ENCODE results near the gene RPTOR.

Gene RPTOR

DNA sequence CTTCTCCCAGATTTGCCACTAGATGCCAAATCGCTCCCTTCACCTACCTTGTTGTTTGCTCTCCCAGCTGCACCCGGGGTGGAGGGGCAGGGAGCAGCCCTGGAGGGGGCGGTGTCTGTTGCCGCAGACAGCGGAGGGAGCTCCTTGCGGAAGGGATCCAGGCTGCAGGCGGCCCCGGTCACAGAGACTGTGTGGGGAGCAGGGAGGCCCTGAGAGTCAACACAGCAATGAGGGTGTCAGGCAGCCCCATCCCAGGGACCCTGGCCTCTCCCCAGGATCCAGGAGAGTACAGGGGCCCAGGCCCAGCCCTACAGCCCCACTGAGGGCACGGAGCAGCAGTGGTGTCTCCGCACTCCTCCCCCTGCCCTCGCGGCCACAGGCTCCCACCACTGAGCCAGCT lies 396.5 kb downstream of the RPTOR start:
- DNase-seq: no peak

DNA sequence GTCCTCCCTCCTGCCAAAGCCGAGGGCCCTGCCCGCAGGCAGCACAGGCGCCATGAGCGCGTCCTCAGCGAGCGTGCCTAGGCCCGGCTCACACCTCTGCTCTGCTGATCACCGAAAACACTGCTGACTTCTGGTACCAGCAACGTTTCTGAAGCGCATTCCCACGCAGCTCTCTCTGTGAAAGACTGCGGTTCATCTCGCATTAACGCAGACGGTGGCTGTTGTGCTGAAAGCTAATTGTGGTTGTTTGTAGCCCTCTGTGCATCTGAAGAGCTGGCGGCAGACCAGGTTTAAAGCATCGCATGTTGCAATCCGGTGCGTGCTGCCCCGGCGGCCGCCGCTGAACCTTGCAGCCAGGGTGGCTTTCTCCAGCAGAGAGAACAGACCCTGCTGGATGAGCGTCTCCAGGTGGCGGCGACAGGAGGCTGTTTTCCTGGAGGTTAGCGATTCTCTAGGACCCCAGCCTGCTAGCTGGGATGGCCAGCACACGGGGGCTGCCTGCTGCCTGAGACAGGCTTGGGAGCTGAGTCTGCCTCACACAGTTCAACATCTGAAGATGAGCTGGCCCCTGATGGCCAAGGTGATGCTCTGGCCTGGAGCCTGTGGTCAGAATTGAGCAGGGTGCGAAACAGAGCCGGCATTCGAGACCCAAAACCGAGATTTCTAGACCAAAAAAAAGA lies 397.2 kb downstream of the RPTOR start:
- DNase-seq: no peak

DNA sequence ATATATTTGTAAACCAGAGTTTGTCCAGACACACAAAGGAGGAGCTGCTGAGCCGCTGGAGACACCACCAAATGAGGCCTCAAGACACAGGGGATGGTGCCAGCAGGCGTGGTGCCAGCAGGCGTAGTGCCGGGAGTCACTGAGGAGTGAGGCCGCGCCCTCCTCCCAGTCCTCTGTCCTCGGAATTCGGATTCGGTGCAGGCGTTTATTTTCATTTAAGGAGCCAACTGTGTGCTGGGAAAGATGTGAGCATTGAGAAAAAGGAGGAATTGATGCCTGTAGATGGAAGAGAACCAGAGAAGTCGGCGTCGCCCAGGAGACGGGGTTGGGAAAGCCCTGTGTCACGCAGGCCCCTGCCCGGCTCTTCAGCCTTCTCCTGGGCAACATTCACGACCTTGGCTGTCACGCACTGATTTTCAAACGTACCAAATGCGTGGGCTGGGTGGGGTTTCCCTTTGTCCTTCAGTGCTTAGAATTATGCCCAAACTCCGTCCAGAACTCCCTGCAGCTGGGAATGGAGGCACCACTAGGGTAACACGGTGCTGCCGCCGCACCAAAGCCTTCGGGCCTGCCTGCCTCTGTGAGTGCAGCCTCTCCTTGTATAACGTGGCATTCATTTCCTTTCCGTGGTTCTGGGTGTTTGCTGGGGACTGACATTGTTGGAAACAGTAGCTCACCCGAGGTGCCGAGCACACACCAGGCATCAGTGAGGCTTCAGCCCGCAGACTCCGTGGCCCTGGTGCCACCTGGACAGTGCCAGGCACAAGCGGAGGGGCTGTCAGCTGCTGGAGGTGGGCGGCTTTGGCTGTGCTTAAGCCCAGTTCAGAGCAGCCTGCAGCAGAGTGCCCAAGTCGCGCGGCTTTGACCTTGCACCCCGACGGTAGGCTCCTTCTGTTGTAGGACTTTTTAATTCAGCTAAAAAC lies 398.0 kb downstream of the RPTOR start:
- no peak for DNase-seq

DNA sequence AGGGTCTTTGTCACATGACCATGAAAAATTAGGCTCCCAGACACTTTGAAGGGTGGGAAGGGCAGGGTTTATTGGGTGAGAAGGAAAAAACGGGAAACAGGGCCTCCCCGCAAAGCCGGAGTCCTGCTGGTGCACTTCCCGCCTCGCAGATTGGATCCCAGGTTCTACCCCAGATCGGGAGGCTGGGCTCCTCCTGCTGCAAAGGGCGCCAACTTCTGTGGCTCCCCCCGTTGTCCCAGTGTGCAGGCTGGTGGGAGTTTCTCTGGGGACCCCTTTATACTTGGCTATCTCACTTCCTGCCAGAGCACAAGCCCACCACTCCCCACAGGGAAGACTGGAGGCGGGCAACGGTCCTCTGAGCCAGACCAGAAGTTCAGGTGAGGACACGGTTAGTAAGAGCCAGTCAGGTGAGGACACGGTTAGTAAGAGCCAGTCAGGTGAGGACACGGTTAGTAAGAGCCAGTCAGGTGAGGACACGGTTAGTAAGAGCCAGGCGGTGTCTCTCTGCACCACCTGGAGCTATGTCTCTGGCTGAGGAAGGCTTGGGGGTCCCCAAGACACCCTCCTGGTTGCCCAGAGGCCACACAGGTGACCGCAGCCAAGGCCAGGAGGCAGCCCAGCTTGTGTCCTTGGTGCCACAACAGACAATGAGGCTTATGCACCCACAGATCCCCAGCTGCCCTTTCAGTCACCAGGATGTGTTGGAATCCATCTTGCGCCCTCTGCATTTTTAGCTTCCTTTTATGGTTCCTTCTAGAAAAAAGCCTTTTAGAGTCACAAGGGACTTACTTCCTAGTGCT lies 398.9 kb downstream of the RPTOR start:
- no peak for DNase-seq

DNA sequence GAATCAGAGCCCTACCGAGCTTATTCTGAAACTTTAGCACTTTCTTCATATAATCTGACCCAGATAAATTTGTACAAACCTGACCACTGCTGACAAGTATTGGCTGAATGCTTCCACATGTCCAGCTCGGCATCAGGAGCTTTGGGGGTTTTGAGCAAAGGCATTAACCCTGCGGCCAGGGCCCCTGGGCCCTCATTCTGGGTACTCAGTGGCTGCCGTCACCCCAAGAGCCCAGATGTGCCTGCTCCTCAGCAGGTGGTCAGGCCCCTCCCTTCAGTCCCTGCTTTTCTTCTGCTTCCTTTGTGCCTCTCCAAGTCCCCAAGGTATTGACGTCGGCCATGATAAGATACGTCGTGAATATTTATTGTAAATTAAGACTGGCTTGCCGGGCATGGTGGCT lies 399.7 kb downstream of the RPTOR start:
- no peak for DNase-seq

DNA sequence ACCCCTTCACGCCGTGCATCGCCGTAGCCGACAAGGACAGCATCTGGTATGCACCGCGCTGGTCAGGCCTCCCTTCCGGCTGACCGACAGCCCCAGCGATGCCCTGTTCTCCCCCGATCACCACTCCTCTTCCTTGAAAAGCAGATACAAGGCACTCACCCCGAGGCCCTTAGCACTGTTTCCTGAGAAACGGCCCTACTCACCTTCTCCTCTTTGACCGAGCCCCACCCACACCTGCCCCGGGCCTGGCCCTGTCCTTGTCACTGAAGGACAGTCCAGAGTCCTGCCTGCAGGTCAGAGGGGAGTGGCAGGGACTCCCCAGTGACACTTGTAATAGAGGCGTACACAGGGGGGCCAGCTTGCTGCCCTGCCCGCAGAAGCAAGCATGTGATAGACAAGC lies 401.1 kb downstream of the RPTOR start:
- no peak for DNase-seq

DNA sequence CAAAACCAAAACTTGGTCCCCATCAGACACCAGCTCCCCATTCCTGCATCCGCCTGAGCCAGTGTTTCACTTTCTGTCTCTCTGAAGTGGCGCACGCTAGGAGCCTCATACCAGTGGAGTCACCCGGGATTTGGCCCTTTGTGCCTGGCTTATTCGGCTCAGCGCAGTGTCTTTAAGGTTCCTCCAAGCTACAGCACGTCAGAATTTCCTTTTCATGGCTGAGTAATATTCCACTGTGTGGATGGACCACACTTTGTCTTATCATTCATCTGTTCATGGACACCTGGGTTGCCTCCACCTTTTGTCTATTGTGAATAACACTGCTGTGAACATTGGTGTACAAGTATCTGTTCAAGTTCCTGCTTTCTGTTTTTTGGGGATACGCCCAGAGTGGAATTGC lies 401.8 kb downstream of the RPTOR start:
- no peak for DNase-seq

DNA sequence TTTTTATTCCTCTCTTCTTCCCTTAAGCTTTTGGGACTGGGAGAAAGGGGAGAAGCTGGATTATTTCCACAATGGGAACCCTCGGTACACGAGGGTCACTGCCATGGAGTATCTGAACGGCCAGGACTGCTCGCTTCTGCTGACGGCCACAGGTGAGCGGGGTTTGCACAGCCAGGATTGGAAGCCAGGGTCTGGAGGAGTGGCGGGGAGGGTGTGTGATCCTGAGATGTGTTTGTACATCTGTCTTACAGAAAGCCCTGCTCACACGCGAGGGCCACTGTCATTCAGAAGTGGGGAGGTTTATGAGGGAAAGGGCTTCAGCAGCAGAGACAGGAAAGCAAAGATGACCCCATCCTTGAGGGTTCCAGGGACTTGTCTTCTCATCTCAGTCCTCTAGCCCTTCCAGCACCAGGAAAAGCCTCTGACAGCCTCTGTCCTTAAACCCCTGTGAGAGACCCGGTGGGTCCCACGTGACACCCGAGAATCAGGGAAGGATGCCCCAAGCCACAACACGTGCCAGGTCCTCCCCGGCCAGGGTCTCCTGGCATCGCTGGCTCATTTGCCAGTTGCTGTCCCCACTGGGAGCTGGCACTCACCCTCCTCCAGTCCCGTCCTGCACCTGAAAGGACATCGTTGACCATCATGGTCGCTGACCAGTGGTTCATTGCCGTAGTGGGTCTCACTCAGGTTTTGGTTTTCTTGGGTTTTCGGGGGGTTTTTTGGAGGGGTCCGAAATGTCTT lies 402.7 kb downstream of the RPTOR start:
- no peak for DNase-seq

DNA sequence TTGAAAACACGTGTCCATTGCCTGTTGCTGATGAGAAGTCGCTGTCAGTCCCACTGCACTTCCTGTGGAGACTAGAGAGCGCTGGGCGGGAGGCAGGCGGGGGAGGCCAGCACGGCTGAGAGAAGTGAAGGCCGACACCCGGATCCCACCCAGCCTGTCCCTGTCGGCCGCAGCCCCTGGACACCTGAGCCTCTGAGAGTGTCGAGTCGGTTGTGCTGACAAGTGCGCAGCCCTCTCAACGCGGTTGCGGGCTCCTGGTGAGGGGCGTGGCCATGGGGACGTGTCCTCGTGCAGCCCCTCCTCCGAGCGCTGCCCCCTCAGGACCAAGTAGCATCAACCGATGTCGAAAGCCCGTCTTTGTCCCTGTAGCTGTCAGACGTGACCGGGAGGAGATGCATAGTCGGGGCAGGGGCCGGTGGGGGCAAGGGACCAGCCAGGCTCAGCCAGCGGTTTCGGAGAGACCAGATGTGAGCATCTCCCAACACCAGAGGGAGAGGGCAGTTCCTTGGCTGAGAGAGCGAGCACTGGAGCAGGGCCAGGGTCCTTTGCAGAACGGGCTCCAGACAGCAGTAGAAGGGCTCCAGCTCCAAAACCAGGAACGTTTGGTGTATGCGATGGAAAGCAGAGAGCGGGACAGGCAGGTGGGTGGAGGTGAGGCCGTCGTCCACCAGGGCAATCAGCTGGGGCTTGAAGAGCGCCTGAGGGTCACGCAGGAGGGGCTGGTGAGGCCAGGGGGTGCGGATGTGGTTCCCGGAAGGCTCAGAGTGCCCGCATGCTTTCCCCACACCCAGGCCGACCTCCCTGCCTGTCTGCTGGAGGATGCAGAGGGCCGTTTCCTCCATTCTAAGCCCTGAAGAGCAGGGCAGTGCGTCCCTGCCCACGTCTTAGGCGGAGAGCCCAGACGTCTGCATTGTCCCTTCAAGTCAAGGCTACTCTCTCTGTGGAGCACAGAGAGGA lies 403.7 kb downstream of the RPTOR start:
- no peak for DNase-seq

DNA sequence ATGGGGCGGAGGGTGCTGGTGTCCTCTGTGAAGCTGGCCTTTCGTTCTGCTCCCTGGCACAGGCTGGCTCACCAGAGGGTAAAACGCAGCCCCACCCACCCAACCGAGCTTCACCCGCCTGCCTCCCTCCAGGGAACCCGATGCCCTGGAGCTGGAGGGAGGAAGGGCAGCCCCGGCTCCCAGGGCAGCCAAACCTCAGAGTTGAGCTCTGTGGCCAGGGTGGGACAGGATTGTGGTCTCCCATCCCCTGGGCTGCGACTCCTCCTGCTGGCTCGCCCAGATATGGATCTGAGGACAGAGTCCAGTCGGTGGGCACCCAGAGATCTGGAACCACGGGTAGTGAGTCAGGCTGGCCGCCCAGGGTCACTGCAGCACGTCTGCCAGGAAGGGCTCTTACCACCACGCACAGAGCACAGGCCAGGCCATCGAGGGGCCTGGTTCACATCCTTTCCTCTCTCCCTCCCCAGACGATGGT lies 404.4 kb downstream of the RPTOR start:
- no peak for DNase-seq

DNA sequence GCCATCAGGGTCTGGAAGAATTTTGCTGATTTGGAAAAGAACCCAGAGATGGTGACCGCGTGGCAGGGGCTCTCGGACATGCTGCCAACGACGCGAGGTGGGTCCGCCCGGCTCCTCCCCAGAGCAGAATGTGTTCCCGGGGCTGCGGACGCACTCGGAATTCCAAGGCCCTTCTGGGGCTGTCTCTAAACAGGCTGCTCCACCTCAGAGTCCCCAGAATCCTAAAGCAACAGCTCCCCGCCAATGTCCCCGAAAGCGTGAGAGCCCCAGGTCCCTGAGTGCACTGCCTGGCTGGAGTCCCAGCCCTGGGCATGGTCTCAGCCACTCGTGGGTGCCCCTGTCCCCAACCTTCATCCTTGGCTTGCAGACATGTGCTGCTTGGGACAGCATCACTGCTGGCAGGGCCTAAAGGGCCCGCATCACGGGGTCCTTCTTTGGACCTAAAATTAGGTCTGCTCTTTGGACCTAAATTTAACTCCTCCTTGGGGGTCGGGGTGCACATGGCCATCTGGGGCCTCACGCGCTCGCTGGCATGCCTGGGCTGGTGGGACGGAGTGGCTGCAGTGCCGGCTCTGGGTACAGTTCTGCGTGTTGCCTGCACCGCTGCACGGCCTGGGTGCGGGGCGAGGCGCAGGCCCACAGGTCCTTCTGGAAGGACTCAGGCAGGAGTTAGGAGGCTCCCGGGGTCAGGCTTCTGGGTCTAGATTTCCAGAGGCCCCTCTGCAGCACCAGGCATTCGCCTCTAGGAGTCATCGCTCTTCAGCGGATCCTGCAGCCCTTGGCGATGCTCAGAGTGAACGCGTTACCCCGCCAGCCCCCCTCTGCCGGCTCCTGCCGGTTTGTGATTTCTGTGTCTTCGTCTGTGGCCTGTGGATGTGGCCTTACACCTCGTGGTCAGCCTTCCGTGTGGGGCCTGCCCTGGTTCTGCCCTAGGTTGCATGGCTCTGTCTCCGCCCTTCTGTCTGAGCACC lies 405.1 kb downstream of the RPTOR start:
- no peak for DNase-seq

DNA sequence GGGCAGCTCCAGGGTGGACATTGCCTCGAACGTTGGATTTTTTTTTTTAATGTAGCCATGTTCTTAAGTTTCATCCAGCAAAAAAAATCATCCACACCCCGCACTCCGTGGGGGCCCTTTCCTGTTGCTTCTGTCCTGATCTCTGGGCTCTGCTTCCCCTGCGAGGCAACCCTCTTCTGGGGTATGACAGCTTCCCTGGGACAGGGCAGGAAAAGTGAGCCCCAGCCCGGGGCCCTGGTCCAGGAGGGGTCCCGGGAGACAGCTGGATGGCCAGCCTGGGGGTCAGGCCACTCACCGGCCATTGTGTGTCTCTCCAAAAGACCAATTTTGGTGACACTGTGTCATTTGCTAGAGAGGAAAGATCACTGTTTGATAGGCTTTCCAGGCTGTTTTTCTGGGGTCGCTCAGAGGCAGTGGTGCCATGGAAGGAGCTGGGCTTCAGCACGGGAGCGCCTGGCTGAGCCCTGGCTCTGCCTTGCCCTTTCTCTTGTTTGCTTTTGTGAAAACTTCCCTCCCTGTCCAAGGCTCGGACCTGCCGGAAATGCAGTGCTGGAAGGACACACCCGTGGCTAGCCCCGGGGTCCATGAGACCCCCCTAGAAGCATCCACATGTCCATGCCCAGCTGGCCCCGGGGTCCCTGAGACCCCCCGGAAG lies 406.0 kb downstream of the RPTOR start:
- no peak for DNase-seq

DNA sequence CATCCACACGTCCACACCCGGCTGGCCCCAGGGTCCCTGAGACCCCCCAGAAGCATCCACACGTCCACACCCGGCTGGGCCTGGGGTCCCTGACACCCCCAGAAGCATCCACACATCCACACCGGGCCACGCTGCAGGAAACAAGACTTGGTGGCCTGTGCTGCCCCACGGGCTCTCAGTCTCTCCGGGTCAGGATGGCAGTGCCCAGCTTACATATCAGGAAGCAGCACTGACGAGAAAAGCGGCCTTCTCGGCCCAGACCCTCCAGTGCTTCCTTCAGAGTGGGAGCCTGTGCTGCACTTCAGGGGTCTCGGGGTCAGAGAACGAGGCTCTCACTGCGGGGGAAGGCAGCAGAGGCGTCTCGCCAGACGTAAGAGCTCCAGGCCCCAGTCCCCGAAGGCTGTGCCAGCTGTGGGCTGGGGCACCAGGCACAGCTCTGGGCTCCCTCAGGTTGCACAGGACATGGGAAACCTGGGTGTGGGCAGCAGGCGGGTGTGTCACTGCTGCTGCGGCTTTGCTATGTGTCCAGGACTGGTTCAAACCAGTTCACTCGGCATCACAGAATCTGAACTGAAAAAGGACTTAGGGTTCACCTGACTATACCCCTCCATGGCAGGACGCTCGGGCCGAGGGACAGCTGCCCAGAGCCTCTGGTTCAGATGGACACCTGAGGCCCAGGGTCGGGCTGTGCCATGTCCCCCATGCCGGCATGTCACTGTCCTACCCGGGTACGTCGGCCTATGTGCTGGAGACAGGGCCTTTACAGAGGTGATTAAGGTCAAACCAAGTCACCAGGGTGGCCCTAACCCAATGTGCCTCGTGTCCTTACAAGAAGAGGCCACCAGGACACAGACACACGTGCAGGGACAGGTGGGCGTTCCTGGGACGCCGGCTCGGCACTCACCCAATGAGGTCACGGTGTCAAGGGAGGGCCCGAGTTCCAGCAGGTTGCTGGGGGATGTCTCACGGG lies 406.8 kb downstream of the RPTOR start:
- DNase-seq: no peak

DNA sequence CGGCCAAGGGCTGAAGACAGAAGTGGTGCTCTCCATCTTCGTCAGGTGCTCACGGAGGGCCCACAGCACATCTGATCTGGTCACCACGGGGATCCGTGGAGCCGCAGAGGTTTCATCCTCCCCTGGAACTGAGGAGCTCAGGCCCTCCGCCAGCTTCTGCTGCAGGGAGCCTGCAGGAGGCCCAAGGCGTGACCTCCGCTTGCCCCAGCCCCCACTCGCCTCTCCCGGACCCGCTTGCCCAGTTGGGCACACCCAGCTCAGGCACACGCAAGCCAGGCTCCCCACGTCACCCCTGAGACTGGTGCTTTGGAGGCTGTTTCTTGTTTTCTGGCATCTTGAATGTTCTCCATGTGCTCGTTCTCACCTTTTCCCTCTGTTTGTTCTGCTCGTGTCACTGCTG lies 407.7 kb downstream of the RPTOR start:
- DNase-seq: no peak

DNA sequence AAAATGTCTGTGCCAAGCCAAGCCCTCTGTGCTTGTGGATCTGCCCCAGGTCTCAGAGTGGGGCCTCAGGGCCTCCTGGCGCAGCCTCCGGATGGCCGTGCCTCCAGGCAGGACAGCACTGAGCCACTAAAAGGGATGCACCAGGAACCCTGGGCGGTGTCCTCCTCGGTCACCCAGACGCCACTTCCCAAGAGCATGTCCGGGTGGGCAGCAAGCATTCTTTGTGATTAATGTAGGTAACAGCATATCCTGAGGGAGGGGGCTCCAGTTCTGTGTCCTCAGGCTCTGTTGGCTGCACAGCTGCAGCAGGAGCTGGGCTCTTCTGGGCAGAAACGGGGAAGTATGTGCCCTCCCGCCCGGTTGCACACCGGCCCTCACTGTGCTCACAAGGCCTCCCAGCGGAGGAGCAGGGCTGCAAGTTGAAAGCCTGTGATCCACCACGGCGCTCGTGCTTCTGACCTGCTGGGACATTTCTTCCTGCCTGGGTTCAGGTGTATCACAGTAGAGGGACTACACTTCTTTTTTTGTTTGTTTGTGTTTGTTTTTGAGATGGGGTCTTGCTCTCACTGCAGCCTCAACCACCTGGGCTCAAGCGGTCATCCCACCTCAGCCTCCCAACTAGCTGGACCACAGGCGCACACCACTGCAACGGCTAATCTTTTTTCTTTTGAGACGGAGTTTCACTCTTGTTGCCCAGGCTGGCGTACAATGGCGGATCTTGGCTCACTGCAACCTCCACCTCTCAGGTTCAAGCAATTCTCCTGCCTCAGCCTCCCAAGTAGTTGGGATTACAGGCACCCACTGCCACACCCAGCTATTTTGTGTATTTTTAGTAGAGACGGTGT lies 409.1 kb downstream of the RPTOR start:
- DNase-seq: no peak

DNA sequence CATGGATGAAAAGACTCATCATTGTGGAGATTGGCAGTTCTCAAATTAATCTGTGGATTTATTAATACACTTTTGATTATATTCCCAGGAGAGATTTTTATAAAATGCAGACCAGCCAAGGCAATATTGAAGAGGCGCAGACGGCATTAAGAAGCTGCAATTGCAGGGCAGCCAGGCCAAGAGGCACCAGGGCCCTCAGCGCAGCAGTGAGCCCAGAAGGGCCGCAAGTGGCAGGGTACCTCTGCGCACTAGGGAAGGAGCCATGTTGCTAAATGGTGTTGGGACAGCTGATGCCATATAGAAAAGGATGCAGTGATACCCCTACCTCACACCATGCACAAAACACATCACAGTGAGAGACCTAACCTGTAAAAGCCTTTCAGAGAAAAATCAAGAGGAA lies 410.4 kb downstream of the RPTOR start:
- no peak for DNase-seq

DNA sequence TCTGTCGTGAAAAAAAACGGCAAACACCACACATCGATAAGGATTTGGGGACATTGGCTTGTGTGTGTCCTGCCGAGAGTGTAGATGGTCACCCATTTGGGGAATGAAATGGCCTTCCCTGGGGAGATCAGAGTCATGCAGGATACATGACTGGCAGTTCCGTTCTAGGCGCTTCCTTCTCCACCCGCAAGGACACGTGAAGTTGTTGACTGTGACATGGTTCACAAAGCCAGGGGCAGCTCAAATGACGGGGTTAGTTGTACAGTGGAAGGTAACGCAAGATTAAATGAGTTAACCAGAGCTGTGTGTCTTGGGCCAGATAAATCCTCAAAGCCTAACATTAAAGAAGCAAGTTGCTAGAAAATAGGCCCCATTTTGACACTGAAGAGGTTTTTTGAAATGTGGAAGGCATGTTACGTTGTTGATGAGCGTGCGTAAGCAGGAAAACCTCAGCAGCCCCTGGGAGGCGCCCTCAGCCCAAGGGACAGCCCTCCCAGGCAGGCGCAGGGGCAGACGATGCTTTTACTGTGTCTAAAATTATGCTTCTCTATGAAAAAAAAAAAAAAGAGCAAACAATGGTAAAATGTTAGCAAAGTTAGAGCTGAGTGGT lies 411.1 kb downstream of the RPTOR start:
- DNase-seq: no peak
